GM10266 (cell line): ENCODE data around the gene TIMM22.
A peak's percentile ranks its signal among the peaks of the same experiment; 100 is the strongest.

Experiments
- DNase-seq: peaks from one replicate; pipeline ENCODE4 v3.0.0; 2012; ENCODE audit errors: extremely low spot score
- TF ChIP-seq, protein P1 (sequence below): IDR thresholded peaks from 2 replicates; pipeline ENCODE4 v1.5.1; 2012; ENCODE audit warnings: mild to moderate bottlenecking, low read depth; ENCODE audit not compliant: control insufficient read depth, insufficient read depth; ENCODE audit errors: missing control alignments

TIMM22 gene

DNA sequence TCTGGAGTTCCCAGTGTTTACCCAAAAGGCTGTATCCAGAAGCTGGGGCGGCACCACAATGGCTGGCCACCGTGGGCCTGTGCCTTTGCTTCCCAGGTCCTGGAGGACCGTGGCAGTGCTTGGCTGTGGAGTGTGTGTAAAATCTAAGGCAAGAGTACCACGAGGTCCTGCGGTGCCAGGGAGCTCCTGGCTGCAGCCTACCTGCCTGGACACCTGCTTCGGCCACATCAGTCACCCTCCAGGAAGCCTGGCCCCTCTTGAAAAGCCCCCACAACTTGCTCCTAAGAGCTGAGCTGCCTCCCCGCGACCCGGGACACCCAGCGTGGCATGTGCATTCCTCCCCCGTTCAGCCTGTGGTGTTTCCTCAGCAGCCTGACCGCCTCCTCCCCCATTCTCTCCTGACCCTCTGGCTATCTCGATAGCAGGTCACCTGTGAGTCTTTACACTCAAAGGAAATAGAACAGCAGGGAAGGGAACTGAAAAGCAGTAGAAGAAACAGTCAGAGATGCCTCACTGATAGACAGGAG is 7.9 kb downstream of the TIMM22 start:
- peak; percentile 23 for DNase-seq
- TF ChIP-seq, protein P1, sequence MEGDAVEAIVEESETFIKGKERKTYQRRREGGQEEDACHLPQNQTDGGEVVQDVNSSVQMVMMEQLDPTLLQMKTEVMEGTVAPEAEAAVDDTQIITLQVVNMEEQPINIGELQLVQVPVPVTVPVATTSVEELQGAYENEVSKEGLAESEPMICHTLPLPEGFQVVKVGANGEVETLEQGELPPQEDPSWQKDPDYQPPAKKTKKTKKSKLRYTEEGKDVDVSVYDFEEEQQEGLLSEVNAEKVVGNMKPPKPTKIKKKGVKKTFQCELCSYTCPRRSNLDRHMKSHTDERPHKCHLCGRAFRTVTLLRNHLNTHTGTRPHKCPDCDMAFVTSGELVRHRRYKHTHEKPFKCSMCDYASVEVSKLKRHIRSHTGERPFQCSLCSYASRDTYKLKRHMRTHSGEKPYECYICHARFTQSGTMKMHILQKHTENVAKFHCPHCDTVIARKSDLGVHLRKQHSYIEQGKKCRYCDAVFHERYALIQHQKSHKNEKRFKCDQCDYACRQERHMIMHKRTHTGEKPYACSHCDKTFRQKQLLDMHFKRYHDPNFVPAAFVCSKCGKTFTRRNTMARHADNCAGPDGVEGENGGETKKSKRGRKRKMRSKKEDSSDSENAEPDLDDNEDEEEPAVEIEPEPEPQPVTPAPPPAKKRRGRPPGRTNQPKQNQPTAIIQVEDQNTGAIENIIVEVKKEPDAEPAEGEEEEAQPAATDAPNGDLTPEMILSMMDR, result no peak

DNA sequence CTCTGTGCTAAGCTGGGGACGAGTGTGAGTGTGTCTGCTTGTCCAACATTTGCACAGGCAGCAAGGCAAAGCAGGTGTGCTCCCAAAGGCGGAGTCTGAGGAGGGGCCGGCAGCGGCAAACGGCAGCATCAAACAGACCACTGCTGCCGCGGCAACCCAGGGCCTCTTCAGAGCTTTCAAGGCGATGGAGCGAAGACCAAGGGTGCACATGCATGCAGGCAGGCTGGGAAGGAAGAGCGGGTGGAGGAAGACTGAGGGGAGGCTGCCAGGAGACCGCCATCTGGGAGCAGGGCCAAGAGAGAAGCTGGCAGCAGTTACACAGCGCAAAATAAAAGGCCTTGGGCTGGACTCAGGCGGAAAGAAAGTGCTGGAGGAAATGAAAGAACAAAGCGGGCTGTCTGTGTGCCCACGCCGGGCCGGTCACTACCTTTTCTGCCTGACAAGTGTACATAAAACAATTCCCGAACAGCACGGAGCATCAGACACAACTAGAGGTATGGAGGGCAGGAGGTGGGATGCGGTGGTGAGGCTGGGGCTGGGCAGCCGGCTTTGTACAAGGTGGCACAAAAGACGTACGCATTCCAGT is 8.5 kb downstream of the TIMM22 start:
- TF ChIP-seq, protein P1, result no peak
- no peak for DNase-seq

GRCh38 chr17:1006054-1006453 is 9.1 kb downstream of the TIMM22 start:
- TF ChIP-seq, protein P1, result no peak
- no peak for DNase-seq

DNA sequence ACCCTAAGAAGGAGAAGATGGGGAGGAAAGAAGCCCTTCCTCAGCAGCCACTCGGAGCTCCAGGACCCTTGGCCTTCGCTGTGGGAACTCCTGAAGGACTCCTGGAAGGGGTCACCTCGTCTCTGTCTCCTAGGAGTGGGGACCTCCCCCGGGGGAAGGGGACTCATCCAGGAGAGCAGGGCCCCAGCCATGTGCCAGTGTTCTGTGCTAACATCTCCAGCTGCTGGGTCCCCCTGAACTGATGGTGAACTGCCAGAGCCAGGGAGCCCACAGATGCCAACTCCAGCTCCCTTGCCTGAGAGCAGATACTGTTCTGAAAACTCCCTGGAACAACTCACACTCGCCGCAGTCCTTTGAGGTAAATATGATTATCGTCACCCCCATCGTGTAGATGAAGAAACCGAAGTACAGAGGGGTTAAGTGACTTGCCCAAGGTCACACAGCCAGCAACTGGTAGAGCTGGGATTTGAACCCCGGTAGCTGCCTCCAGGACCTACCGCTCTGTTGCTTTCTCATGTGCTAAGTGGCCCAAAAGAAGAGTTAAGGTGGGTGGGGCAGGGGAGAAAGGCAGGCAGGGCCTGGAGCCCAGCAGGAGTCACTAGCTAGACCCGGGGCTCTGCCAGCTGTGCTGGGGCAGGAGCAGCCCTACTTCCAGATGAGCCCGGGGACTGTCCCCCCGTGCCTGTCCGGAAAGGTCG is 10.5 kb downstream of the TIMM22 start:
- TF ChIP-seq, protein P1, result no peak
- DNase-seq, result no peak

GRCh38 chr17:1008008-1008761 is 11.3 kb downstream of the TIMM22 start:
- no peak for DNase-seq
- TF ChIP-seq, protein P1, result no peak

- no peak for DNase-seq
- TF ChIP-seq, protein P1, result no peak
These were observed 12.5 kb downstream of the TIMM22 start for GRCh38 chr17:1009229-1010085.
